ENCODE results near the gene TBX3.

TBX3 gene

GRCh38 chr12:114696443-114697242 lies 12.7 kb upstream of the TBX3 start:
- DNase-seq, result no peak

- DNase-seq, result no peak
Measured at GRCh38 chr12:114695305-114695592, 11.3 kb upstream of the TBX3 start.

GRCh38 chr12:114694436-114695304 lies 10.7 kb upstream of the TBX3 start:
- no peak for DNase-seq

GRCh38 chr12:114693532-114693931 lies 9.6 kb upstream of the TBX3 start:
- no peak for DNase-seq

- DNase-seq, result no peak
Measured at GRCh38 chr12:114693059-114693531, 9.1 kb upstream of the TBX3 start.

- DNase-seq, result no peak
Measured at GRCh38 chr12:114692186-114693058, 8.4 kb upstream of the TBX3 start.

GRCh38 chr12:114691763-114692185 lies 7.8 kb upstream of the TBX3 start:
- no peak for DNase-seq

GRCh38 chr12:114691196-114691595 lies 7.2 kb upstream of the TBX3 start:
- DNase-seq, result no peak

GRCh38 chr12:114690267-114691135 lies 6.5 kb upstream of the TBX3 start:
- no peak for DNase-seq

GRCh38 chr12:114689075-114689994 lies 5.4 kb upstream of the TBX3 start:
- DNase-seq, result no peak

GRCh38 chr12:114688256-114688845 lies 4.4 kb upstream of the TBX3 start:
- no peak for DNase-seq

- no peak for DNase-seq
Measured at GRCh38 chr12:114687802-114688201, 3.8 kb upstream of the TBX3 start.

GRCh38 chr12:114686773-114687500 lies 3.0 kb upstream of the TBX3 start:
- no peak for DNase-seq

- no peak for DNase-seq
Measured at GRCh38 chr12:114686426-114686772, 2.4 kb upstream of the TBX3 start.

GRCh38 chr12:114685869-114686268 lies 1.9 kb upstream of the TBX3 start:
- DNase-seq, result no peak

GRCh38 chr12:114685320-114685781 lies 1.4 kb upstream of the TBX3 start:
- DNase-seq, result no peak

GRCh38 chr12:114684870-114685273 lies 897 bp upstream of the TBX3 start:
- DNase-seq, result no peak

- DNase-seq, result no peak
Measured at GRCh38 chr12:114683709-114684097, 272 bp downstream of the TBX3 start.

- no peak for DNase-seq
Measured at GRCh38 chr12:114682785-114683708, 928 bp downstream of the TBX3 start.
